NCI-H510A treated with DMSO at 0.1 percent for 48 hours (cell line): ENCODE data around the gene MYO1E.

Experiments
- DNase-seq: peaks from one replicate; lab custom pipeline; 2025; lab: John Stamatoyannopoulos, UW

Gene MYO1E

GRCh38 chr15:59227021-59227420 lies 145.7 kb downstream of the MYO1E start:
- DNase-seq, result no peak

- no peak for DNase-seq
These were observed 148.2 kb downstream of the MYO1E start for GRCh38 chr15:59224474-59224873.

GRCh38 chr15:59223736-59224135 lies 148.9 kb downstream of the MYO1E start:
- no peak for DNase-seq

- DNase-seq, result no peak
These were observed 149.6 kb downstream of the MYO1E start for GRCh38 chr15:59222906-59223550.

- DNase-seq, result no peak
These were observed 150.9 kb downstream of the MYO1E start for GRCh38 chr15:59221511-59222505.

GRCh38 chr15:59218710-59219109 lies 154.0 kb downstream of the MYO1E start:
- no peak for DNase-seq

GRCh38 chr15:59217876-59218498 lies 154.7 kb downstream of the MYO1E start:
- DNase-seq, result no peak

GRCh38 chr15:59216911-59217310 lies 155.8 kb downstream of the MYO1E start:
- no peak for DNase-seq

GRCh38 chr15:59210186-59210585 lies 162.5 kb downstream of the MYO1E start:
- DNase-seq, result no peak

- DNase-seq, result no peak
These were observed 163.9 kb downstream of the MYO1E start for GRCh38 chr15:59208613-59209249.

- no peak for DNase-seq
These were observed 166.0 kb downstream of the MYO1E start, which contains the start of gene LDHAL6B for GRCh38 chr15:59206623-59207183. Gene LDHAL6B (plus strand): TSS chr15:59206843. CDS start chr15:59206941, 98 bp downstream.

GRCh38 chr15:59205839-59206622 lies 166.6 kb downstream of the MYO1E start:
- no peak for DNase-seq

GRCh38 chr15:59203657-59204056 lies 169.0 kb downstream of the MYO1E start:
- no peak for DNase-seq

- DNase-seq, result no peak
These were observed 169.7 kb downstream of the MYO1E start for GRCh38 chr15:59203008-59203407.

- DNase-seq, result no peak
These were observed 172.1 kb downstream of the MYO1E start for GRCh38 chr15:59200560-59200959.

GRCh38 chr15:59199626-59200465 lies 172.8 kb downstream of the MYO1E start:
- DNase-seq, result no peak

- no peak for DNase-seq
These were observed 175.2 kb downstream of the MYO1E start for GRCh38 chr15:59197454-59197853.

GRCh38 chr15:59196416-59196815 lies 176.3 kb downstream of the MYO1E start:
- no peak for DNase-seq

GRCh38 chr15:59194639-59195325 lies 177.9 kb downstream of the MYO1E start:
- DNase-seq, result no peak
